Suprapubic skin (tissue), 4 donors: ENCODE measurements around the gene TSR3. TPM values are rescaled to one million over a fixed set of nuclear protein-coding genes. Genes with fewer than 3 reads are reported as not detected.

Experiments
- DNase-seq, 2 donors: peaks; one replicate each; pipeline ENCODE4 v3.0.0-alpha.2; 2019; ENCODE audit warnings: low spot score in 2 of 2
- H3K27ac ChIP-seq: fragments of 200-600 bp; sonication (generic); one replicate; pipeline ENCODE4 v1.5.1; 2019
- H3K27me3 ChIP-seq: fragments of 200-600 bp; sonication (generic); one replicate; pipeline ENCODE4 v1.5.1; 2019
- H3K36me3 ChIP-seq: fragments of 200-600 bp; sonication (generic); one replicate; pipeline ENCODE4 v1.5.1; 2019
- H3K4me1 ChIP-seq: fragments of 200-600 bp; sonication (generic); one replicate; pipeline ENCODE4 v1.5.1; 2019
- H3K4me3 ChIP-seq: fragments of 200-600 bp; sonication (generic); one replicate; pipeline ENCODE4 v1.5.1; 2019; ENCODE audit warnings: mild to moderate bottlenecking
- H3K9me3 ChIP-seq: fragments of 200-600 bp; sonication (generic); one replicate; pipeline ENCODE4 v1.5.1; 2019
- CTCF ChIP-seq, 2 donors: fragments of 200-600 bp in 1 of 2; fragments of 450-650 bp in 1 of 2; sonication (generic) in 1 of 2; IDR thresholded peaks; one replicate each; pipeline ENCODE4 v1.5.1; 2016 to 2019; ENCODE audit warnings: antibody characterized with exemption in 2 of 2, mild to moderate bottlenecking in 1 of 2, moderate library complexity in 1 of 2
- EP300 ChIP-seq: sonication (generic); formaldehyde crosslinking; IDR thresholded peaks from one replicate; pipeline ENCODE4 v1.6.1; 2017; ENCODE audit warnings: antibody characterized with exemption
- POLR2A ChIP-seq, 2 donors: fragments of 450-650 bp; IDR thresholded peaks; one replicate each; pipeline ENCODE4 v1.6.1; 2017; ENCODE audit warnings: antibody characterized with exemption in 2 of 2, mild to moderate bottlenecking in 2 of 2, moderate library complexity in 2 of 2
- POLR2AphosphoS5 ChIP-seq, 3 donors: sonication (generic); formaldehyde crosslinking; IDR thresholded peaks; one replicate each; pipeline ENCODE4 v1.6.1; 2017; ENCODE audit warnings: antibody characterized with exemption in 3 of 3
- WGBS: methylation state at CpG from one replicate; pipeline ENCODE4 v1.1.5; 2018; 5-methylcytosine and 5-hydroxymethylcytosine counted together
- total RNA-seq, 4 donors: library from RNA; depleted of rRNA; stranded (reverse); fragments of >200 nt; gene quantifications; one replicate each; pipeline ENCODE4 v1.1.0, GENCODE V29; 2016

Gene TSR3
- total RNA-seq, 4 donors from 2014 or later = 48.5 to 70.2 (median 62.1) TPM

GRCh38 chr16:1354815-1355540 lies 3.3 kb upstream of the TSR3 start:
- Histone ChIP-seq H3K9me3 (no peaks in the 10 kb centered on the region), H3K4me3 (no peak overlapping the region), H3K27ac (no peak overlapping the region), H3K4me1 (peaks cover 52% of the 10 kb centered on the region), H3K27me3 (no peaks in the 10 kb centered on the region), H3K36me3 (peaks cover 23% of the 10 kb centered on the region)
- WGBS = 77% methylated on average over 45 of the region's 49 CpGs
- no peak for DNase-seq
- TF ChIP-seq POLR2AphosphoS5 (IDR thresholded peaks at IDR 0.05) (no peak), EP300 (no peak), POLR2A (IDR thresholded peaks at IDR 0.05) (no peak), CTCF (IDR thresholded peaks at IDR 0.05) (no peak)

- peaks cover 62% of the 10 kb centered on the region for H3K4me1 ChIP-seq
- H3K27me3 ChIP-seq = no peaks in the 10 kb centered on the region
- DNase-seq = no peak
- peak overlapping the region; percentile 67 for H3K27ac ChIP-seq
- WGBS = 2% methylated on average over 22 of the region's 35 CpGs
- no peaks in the 10 kb centered on the region for H3K9me3 ChIP-seq
- TF ChIP-seq POLR2A (IDR thresholded peaks at IDR 0.05) (no peak), EP300 (no peak), POLR2AphosphoS5 (IDR thresholded peaks at IDR 0.05) (no peak)
- H3K36me3 ChIP-seq = peaks cover 26% of the 10 kb centered on the region
- peak overlapping the region; percentile 99 for H3K4me3 ChIP-seq
Observed at GRCh38 chr16:1351215-1351581, 480 bp downstream of the TSR3 start.

DNA sequence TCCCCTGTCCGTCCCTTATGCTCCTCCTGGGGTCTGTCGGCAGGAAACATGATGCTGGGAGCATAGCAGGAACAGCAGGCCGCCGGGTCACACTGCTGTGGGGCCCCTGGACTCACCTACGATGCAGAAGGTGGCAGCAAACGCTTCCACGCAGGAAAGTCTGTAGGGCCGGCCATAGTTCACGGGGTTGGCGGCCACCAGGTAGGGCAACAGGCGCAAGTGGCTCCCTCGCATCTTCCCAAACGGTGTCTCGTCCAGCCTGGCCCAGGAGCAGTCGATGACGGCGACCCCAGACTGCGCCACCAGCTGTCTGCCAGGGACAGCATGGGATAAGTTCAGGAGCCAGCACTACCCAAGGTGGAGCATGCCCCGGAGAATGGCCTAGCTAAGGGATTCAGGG lies 987 bp downstream of the TSR3 start:
- H3K9me3 ChIP-seq = no peaks in the 10 kb centered on the region
- H3K27me3 ChIP-seq = no peaks in the 10 kb centered on the region
- H3K4me1 ChIP-seq = peaks cover 57% of the 10 kb centered on the region
- no peak for DNase-seq
- H3K27ac ChIP-seq = no peak overlapping the region
- H3K36me3 ChIP-seq = peaks cover 26% of the 10 kb centered on the region
- peak overlapping the region; percentile 99 for H3K4me3 ChIP-seq
- TF ChIP-seq CTCF (IDR thresholded peaks at IDR 0.05) (no peak), POLR2AphosphoS5 (IDR thresholded peaks at IDR 0.05) (no peak), POLR2A (IDR thresholded peaks at IDR 0.05) (no peak), EP300 (no peak)
- WGBS = 69% methylated on average over 6 of the region's 19 CpGs

- Histone ChIP-seq H3K27ac (no peak overlapping the region), H3K27me3 (no peaks in the 10 kb centered on the region), H3K9me3 (no peaks in the 10 kb centered on the region), H3K36me3 (peaks cover 26% of the 10 kb centered on the region), H3K4me1 (peaks cover 51% of the 10 kb centered on the region), H3K4me3 (no peak overlapping the region)
- DNase-seq = no peak
- TF ChIP-seq CTCF (IDR thresholded peaks at IDR 0.05) (no peak), POLR2AphosphoS5 (IDR thresholded peaks at IDR 0.05) (no peak), EP300 (no peak), POLR2A (IDR thresholded peaks at IDR 0.05) (no peak)
- 87% methylated on average over 3 of the region's 17 CpGs for WGBS
Observed at GRCh38 chr16:1349951-1350350, 1.7 kb downstream of the TSR3 start.

DNA sequence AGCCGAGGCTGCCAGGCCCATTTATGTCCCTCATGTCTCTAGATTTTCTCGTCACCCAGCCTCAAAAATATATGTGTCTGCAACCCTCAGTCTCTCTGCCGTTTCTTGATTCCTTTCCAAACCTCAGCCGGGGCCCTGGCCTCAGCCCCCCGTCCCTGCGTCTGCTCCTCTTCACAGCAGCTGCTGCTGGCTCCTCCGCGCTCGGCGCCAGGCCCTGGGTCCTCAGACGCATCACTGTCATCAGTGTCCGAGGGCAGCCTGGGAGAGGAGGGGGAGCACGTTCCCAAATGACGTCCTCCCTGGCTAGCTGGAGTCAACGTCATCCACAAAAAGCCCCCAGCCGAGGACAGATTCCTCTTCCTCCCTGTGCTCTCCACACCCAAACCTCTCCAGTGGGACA lies 2.3 kb downstream of the TSR3 start:
- H3K9me3 ChIP-seq = no peaks in the 10 kb centered on the region
- no peaks in the 10 kb centered on the region for H3K27me3 ChIP-seq
- H3K4me1 ChIP-seq = peaks cover 47% of the 10 kb centered on the region
- peaks cover 26% of the 10 kb centered on the region for H3K36me3 ChIP-seq
- DNase-seq = no peak
- TF ChIP-seq CTCF (IDR thresholded peaks at IDR 0.05) (no peak), POLR2AphosphoS5 (IDR thresholded peaks at IDR 0.05) (no peak), EP300 (no peak), POLR2A (IDR thresholded peaks at IDR 0.05) (no peak)
- WGBS = 89% methylated on average over 14 of the region's 16 CpGs
- no peak overlapping the region for H3K27ac ChIP-seq
- no peak overlapping the region for H3K4me3 ChIP-seq
